Tibial artery (tissue), 4 donors: ENCODE results near the gene ADCY5.
A peak's percentile ranks its signal among the peaks of the same experiment; 100 is the strongest.

Source experiments
- DNase-seq, 2 donors: peaks; one replicate each; pipeline ENCODE4 v3.0.0-alpha.2; 2019
- H3K27ac ChIP-seq, 2 donors: fragments of 200-600 bp; sonication (generic) in 1 of 2; 1 replicate in 1 of 2; 2 replicates in 1 of 2; pipeline ENCODE4 v1.5.1; 2018 to 2019; ENCODE audit warnings: mild to moderate bottlenecking in 1 of 2
- H3K27me3 ChIP-seq, 2 donors: fragments of 200-600 bp; sonication (generic) in 1 of 2; one replicate each; pipeline versions ENCODE4 v1.5.1 to v1.6.0; 2016 to 2019
- H3K36me3 ChIP-seq, 3 donors: fragments of 200-600 bp; sonication (generic) in 2 of 3; one replicate each; pipeline ENCODE4 v1.5.1; 2016 to 2019; ENCODE audit warnings: mild to moderate bottlenecking in 2 of 3
- H3K4me1 ChIP-seq, 4 donors: fragments of 200-600 bp; sonication (generic) in 2 of 4; 1 replicate in 3 of 4; 2 replicates in 1 of 4; pipeline ENCODE4 v1.5.1; 2016 to 2019
- H3K4me3 ChIP-seq, 2 donors: fragments of 200-600 bp; sonication (generic) in 1 of 2; 1 replicate in 1 of 2; 2 replicates in 1 of 2; pipeline ENCODE4 v1.5.1; 2018 to 2019; ENCODE audit warnings: mild to moderate bottlenecking in 2 of 2
- H3K9me3 ChIP-seq, 3 donors: fragments of 200-600 bp; sonication (generic) in 1 of 3; one replicate each; pipeline ENCODE4 v1.5.1; 2016 to 2019
- CTCF ChIP-seq, 2 experiments: fragments of 200-600 bp in 1 of 2; fragments of 450-650 bp in 1 of 2; IDR thresholded peaks; one replicate each; pipeline ENCODE4 v1.5.1; 2017 to 2019; ENCODE audit warnings: antibody characterized with exemption in 2 of 2, mild to moderate bottlenecking in 1 of 2, moderate library complexity in 1 of 2
- intact Hi-C: fragments of 100-400 bp; cut with DNase I; formaldehyde crosslinking; loops from one replicate; pipeline ENCODE4 v1.15.0; 2023; ENCODE audit warnings: low total_unique reads

ADCY5 gene

GRCh38 chr3:123283074-123283473 lies 165.8 kb downstream of the ADCY5 start:
- intact Hi-C loops, result no loop called here
- no peak overlapping the region for H3K4me3 ChIP-seq
- peak in 1 of 2 donors; percentile 16 for DNase-seq
- H3K4me1 ChIP-seq, result no peaks in the 10 kb centered on the region
- no peaks in the 10 kb centered on the region for H3K9me3 ChIP-seq
- no peaks in the 10 kb centered on the region for H3K27me3 ChIP-seq
- H3K36me3 ChIP-seq, result peaks cover 62 to 90% (median 71%) of the 10 kb centered on the region in 3 donors
- no peak overlapping the region for H3K27ac ChIP-seq
- TF ChIP-seq CTCF (IDR thresholded peaks at IDR 0.05), result no peak

GRCh38 chr3:123282461-123282860 lies 166.4 kb downstream of the ADCY5 start:
- peak in 1 of 2 donors; percentile 56 for DNase-seq
- no peaks in the 10 kb centered on the region for H3K27me3 ChIP-seq
- intact Hi-C loops, result no loop called here
- no peaks in the 10 kb centered on the region for H3K9me3 ChIP-seq
- no peak for TF ChIP-seq CTCF (IDR thresholded peaks at IDR 0.05)
- no peaks in the 10 kb centered on the region for H3K4me1 ChIP-seq
- H3K27ac ChIP-seq, result no peak overlapping the region
- H3K4me3 ChIP-seq, result no peak overlapping the region
- peaks cover 60 to 88% (median 65%) of the 10 kb centered on the region in 3 donors for H3K36me3 ChIP-seq

- peaks cover 57 to 82% (median 62%) of the 10 kb centered on the region in 3 donors for H3K36me3 ChIP-seq
- DNase-seq, result peak in 1 of 2 donors; percentile 37
These were observed 167.0 kb downstream of the ADCY5 start for GRCh38 chr3:123281929-123282328.

GRCh38 chr3:123281406-123281805 lies 167.5 kb downstream of the ADCY5 start:
- no peaks in the 10 kb centered on the region for H3K27me3 ChIP-seq
- H3K9me3 ChIP-seq, result no peaks in the 10 kb centered on the region
- TF ChIP-seq CTCF (IDR thresholded peaks at IDR 0.05), result no peak
- intact Hi-C loops, result no loop called here
- no peak overlapping the region for H3K4me3 ChIP-seq
- H3K36me3 ChIP-seq, result peaks cover 60 to 78% (median 62%) of the 10 kb centered on the region in 3 donors
- H3K4me1 ChIP-seq, result no peaks in the 10 kb centered on the region
- DNase-seq, result no peak
- no peak overlapping the region for H3K27ac ChIP-seq

More at GRCh38 chr3:123281929-123282328, 167.0 kb downstream of the ADCY5 start:
- Histone ChIP-seq H3K4me3 (no peak overlapping the region), H3K27me3 (no peaks in the 10 kb centered on the region), H3K9me3 (no peaks in the 10 kb centered on the region), H3K4me1 (no peaks in the 10 kb centered on the region), H3K27ac (no peak overlapping the region)
- intact Hi-C loops, result no loop called here
- no peak for TF ChIP-seq CTCF (IDR thresholded peaks at IDR 0.05)

- TF ChIP-seq CTCF (IDR thresholded peaks at IDR 0.05), result no peak
- peak in 1 of 2 donors; percentile 37 for DNase-seq
These were observed 169.8 kb downstream of the ADCY5 start for GRCh38 chr3:123279121-123279520.

GRCh38 chr3:123278446-123278845 lies 170.4 kb downstream of the ADCY5 start:
- Histone ChIP-seq H3K4me3 (no peak overlapping the region), H3K9me3 (no peaks in the 10 kb centered on the region), H3K27me3 (no peaks in the 10 kb centered on the region), H3K36me3 (peaks cover 32 to 48% (median 36%) of the 10 kb centered on the region in 3 donors), H3K4me1 (peaks cover 0 to 4% (median 0%) of the 10 kb centered on the region in 4 donors), H3K27ac (no peak overlapping the region)
- intact Hi-C loops, result no loop called here
- TF ChIP-seq CTCF (IDR thresholded peaks at IDR 0.05), result no peak
- peak in 1 of 2 donors; percentile 24 for DNase-seq

More at GRCh38 chr3:123279121-123279520, 169.8 kb downstream of the ADCY5 start:
- Histone ChIP-seq H3K36me3 (peaks cover 38 to 55% (median 41%) of the 10 kb centered on the region in 3 donors), H3K27ac (no peak overlapping the region), H3K4me3 (no peak overlapping the region), H3K27me3 (no peaks in the 10 kb centered on the region), H3K9me3 (no peaks in the 10 kb centered on the region), H3K4me1 (no peaks in the 10 kb centered on the region)
- intact Hi-C loops, result no loop called here
